Ramos (cell line): ENCODE results near the gene ACTG2.
"Not testable (repeated sequence)": the region's sequence is repeated elsewhere in the genome, so short reads cannot be mapped to it uniquely, and the experiment has no call there.

Experiments used
- in situ Hi-C: fragments of 300-500 bp; cut with MboI; formaldehyde crosslinking; loops from one replicate; pipeline ENCODE4 v1.14.3; 2022; ENCODE audit warnings: low sequenced_read_pairs; ENCODE audit not compliant: unreplicated experiment

The ACTG2 gene

DNA sequence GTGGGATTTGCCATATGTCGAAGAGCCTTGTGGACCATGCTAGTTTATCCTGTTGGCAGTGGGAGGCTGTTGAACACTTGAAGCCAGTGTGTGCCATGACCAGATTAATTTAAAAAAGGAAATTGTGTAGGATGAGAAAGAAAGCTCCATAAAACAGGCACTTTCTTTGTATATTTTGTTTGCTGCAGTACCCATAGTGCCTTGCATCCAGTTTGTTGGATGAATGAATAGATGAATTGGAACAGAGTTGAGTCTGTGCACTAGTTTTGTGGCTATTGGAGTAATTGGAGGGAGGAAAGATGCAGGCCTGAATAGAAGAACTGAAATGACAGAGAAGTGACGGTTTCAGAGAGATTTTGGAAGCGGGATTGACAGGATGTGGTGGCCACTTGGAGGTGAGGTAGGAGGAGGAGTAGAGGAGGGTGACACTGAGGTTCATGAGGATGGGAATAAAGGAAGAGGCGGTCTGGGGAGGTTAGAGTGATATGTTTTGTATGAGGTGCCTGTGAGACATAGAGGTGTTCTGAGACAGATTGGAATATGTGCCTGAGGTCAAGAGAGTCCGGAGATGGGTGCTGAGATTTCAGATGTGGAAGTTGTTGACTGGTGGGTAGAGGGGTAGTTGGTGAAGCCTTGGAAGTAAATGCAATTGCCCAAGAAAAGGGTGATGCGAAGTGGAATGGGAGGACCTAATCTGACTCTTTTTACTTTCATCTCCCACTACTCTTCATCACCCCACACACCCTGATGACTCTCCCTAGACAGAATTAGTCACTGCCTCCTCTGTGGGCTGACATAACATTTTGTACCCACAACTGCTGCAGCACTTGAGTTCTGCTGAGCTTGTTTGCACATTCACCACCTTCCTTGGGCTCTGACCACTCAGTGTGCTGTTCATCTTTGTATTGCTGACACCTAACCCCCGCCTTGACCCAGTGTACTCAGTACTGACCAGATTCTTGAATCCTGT, 39.0 kb downstream of the ACTG2 start:
- in situ Hi-C loops: no loop called here

DNA sequence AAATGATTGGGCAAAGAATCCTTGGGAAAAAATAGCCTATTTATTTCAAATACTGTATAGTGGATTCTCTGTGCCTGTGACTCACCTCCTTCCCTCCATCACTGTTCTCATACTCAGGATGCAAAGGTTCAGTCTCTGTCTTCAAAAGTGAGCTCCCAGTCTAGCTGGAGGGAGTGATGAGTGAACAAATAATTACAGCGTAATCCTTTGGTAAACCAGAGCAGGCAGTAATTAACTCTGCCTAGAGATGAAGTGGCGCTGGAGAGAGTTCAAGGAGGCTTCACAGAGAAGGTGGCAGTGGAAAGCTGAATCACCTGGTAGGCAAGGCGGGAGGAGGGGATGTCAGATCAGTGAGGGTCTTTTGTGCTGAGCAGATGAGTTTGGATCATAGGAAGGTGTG, 40.4 kb downstream of the ACTG2 start:
- in situ Hi-C loops: no loop called here

DNA sequence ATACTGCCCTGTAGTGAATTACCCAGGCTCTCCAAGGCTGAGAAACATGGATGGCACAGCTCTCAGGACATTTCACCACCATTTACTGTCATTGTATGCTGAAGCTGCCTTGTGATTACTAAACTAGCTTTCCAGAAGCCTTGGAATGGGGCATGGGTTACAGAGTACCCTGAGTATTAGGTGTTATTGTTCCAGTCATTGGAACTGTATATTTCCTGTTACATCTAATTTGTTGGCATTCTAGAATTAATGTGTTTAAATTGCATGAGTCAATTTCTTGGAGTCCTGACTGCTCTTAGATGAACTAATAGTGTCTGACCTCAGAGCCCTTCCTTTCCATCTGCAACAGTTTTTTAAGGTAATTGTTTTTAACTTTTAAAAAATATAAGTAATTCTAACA, 42.8 kb downstream of the ACTG2 start:
- in situ Hi-C loops: no loop called here

DNA sequence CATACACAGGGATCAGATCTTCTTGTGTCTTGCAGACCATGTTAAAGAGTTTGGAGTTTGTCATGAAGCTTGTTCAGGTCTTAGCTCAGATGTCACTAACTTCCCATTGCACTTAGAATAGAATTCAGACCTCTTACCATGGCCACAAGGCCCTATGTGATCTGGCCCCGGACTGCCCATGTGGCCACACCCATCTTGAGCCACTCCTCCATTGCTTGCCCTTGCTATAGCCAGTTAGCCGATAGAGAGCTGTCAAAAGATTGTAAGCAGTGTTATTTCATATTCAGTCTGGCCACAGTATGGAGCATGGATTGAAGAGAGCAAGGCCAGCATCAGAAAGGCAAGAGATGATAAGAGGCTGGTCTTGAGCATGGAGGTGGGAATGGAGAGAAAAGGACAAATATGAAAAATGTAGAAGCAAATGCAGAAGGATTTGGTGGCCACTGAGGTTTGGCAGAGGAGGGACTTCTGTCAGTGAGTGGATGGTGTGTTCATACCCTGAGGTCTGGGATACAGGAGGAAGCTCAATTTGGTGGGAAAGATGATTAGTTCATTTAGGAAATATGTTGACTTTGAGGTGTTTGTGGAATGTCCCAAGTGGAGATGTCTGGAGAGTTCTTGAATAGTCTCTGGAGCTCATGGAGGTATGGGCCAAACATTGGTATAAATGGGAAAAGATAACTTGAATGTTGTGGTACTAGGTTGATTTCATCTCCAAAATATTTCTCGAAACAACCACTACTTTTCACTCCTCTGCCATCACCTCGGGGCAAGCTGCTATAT, 44.5 kb downstream of the ACTG2 start:
- in situ Hi-C loops: no loop called here

DNA sequence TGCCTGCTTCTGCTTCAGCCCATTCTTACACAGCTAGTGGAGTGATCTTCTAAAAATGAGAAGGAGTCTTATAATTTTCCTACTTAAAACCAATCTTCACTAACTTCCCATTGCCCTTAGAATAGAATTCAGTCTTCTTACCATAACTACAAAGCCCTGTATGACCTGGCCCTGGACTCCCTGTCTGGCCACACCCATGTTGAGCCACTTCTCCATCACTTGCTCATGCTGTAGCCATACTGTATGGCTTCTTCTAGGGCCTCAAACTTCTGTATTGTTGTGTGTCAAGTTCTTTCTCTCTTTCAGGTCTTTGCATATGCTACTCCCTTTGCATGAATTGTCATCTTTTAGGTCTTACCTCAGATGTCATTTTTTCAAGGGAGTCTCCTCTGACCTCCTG, 45.1 kb downstream of the ACTG2 start:
- in situ Hi-C loops: no loop called here

DNA sequence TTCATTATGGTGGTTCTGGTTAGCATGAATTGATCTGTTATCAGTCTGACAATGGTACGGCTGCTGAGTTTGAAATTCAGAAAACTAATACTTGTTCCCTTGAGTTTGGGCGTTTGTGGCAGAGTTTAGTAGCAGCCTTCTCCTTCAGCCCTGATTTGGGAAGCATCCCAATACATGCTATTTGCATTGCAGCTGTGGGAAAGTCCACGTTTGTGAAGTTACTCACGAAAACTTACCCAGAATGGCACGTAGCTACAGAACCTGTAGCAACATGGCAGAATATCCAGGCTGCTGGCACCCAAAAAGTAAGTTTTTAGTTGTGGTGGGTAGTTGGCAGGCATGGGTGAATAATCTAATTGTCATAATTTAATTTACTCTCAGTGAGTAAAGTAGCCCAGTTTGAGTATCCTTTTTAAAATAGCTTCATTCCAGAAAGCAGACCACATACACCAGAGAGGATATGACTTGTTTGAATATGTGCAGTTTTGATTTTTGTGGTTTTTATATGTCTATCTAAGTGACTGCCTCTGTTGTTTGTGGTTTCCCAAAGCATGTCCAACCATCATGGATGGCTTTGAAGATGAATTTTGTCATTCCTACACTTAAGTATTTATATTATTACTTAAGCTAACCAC, 46.0 kb downstream of the ACTG2 start:
- in situ Hi-C loops: no loop called here

DNA sequence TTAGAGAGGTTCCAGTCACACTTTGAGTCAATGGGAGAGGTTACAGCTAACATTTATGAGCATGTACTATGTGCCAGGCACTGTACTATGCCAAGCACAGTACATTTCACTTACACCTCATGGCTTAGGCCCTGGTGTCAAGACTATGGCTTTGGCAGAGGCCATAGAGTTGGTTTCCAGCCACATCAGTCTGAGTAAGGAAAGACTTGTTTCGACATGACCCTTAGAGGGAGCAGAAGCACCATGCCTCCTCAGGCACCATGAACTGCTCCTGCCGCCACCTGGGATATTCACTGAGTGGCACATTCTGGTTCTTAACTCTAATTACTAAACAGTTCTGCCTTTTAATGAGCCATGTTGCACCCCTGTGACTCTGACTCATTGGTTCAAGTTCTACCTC, 46.6 kb downstream of the ACTG2 start:
- in situ Hi-C loops: no loop called here

DNA sequence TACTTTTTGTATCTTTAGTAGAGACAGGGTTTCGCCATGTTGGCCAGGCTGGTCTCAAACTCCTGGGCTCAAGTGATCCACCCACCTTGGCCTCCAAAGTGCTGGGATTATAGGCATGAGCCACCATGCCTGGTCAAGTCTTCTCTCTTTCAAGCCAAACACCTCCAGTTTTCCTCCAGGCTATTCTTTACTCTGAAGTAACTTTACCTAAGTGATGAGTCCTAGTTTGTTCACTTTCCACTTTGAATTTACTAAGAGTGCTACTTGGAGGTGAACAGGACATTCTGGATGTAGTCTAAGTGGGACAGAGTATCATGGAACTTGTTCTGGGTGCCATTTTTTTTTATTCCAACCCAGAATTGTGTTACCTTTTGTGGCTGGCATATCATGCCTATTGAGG, 47.3 kb downstream of the ACTG2 start:
- in situ Hi-C loops: not testable (repeated sequence)

DNA sequence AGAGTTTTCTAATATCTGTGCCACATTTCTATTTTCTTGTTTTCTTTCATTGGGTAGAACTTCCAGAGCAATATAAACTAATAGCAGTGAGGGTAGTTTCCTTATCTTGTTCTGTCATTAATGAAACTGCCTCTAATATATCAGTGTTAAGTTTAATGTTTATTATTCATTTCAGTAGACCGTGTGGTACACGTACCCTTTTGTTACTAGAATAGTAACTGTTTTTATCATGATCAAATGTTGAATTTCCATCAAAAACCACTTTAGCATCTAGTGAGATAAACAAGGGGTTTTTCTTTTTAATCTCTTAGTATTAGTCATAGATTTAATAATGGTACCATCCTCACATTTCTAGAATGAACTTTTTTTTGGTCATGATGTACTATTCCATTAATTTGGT, 49.9 kb downstream of the ACTG2 start:
- in situ Hi-C loops: no loop called here

DNA sequence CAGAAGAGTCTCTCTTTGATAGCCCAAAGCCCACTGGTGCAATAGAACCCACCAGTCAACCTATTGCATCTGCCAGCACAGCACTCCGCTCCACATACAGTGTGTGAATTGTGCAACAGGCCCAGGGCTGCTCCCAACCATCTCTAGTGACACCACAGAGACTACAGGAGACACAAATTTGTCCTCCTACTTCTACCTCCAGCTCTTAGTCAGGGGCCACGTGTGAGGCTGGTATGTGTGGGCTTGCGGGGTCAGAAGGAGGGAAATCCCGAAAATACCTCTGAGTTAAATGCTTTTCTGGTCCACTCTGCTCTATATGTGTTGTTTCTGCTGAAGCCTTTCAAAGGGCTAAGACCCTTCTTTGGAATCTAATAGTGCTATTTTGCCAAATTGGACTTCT, 51.9 kb downstream of the ACTG2 start:
- in situ Hi-C loops: no loop called here

DNA sequence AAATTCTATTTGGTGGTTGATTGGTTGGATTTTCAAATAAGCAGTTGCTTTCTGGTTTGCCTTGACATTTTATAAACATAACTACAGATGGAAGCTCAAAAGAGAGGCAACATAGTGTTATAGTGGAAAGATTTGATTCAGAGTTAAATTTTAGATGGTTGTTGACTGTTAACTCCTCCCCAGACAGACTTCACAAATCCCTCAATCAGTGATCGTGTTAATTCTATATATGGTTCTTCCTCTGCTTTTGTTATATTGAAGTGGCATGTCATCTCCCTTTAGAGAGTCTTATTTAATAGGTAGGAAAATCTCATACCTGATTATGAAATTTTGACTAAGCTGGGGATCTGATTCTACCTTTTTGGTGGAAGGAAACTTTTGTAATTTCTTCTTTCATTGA, 53.4 kb downstream of the ACTG2 start:
- in situ Hi-C loops: no loop called here

DNA sequence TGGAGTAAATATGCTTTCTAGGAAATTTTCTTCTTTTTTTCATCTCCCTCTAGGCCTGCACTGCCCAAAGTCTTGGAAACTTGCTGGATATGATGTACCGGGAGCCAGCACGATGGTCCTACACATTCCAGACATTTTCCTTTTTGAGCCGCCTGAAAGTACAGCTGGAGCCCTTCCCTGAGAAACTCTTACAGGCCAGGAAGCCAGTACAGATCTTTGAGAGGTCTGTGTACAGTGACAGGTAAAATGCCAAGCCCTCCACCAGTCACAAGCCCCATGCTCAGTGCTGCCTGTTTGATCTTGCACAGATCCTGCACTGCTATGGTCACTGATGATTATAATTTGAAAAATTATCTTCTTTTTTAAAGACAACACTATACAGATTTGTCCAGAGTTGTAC, 53.9 kb downstream of the ACTG2 start:
- in situ Hi-C loops: no loop called here

DNA sequence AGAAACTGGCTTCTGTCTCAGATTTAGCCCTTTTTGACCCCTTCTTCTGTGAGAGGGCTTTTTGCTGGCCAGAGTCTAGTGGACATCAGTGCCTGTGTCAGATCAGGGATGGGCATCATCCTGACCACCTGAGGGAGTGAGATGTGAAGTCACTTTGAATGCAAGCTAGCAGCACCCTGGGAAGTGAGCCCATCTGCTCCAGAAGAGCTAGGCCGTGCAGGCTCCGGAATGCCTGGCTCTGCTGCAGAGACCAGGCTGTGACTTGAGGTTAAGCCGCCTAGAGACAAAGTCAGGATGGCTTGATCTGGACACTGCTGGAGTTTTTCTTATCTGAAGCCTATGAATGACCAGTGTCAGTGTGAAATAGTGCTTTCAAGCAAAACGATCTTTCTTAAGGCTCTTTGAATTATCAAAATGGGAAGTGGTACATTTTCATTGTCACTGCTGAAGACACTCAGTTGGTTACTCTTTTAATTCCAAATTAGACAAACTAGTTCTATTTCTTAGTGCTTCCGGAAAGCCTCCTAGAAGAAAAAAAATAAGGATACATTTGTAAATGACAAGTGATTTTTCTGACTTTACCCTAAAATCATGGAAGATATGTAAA, 54.7 kb downstream of the ACTG2 start:
- in situ Hi-C loops: no loop called here

DNA sequence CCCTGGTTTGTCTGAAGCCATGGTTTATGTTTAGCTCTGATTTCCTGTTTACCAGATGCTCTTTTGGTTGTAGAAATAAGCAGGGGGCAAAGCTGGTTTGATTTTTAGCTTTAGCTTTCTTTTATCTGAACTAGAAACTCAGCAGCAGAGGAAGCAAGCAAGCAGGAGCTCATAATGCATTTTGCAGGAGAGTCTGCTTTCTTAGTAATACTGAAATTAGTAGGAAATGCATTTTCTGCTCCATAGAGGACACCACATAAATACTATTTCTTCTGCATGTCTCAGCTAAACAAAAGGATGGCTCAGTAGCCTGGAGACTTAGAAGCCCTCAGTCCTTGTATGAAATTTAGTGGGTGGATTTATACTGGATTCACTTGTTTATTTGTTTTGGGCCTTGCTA, 57.0 kb downstream of the ACTG2 start:
- in situ Hi-C loops: no loop called here

DNA sequence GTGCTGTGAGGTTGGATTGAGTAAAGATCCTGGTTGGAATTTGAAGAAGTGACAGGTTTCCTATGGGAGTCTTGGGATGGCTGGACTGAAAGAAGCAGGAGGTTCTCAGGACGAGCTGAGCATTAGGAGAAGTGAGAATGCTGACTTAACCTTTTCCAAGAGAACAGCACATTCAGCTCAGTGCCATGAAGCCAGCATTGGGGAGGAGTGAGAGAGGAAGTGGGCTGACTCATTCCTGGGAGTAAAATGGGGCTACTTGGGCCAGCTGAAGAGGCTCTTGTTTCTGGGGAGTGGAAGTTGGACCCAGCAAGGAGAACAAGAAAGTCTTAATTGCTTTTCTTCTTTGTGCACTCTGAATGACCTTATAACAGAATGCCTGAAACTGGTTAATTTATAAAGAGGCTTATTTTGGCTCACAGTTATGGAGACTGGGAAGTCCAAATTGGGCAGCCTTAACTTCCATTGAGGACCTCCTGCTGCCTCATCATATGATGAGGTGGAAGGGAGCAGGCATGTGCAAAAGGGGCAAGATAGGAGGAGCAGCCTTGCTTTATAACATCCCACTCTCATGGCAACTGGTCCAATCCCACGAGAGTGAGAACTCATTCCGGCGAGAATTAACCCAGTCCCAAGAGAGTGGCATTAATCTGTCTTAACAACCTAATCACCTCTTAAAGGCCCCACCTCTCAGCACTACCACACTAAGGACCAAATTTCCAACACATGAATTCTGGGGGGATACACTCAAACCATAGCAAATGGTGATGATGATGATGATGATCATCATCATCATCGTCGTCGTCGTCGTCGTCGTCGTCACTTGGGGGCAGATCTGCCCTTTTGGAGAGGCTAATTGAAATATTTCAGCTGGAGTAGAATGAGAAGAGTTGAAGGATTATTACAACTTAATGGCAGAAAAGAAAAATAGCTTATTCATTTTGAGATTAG, 60.0 kb downstream of the ACTG2 start:
- in situ Hi-C loops: no loop called here

DNA sequence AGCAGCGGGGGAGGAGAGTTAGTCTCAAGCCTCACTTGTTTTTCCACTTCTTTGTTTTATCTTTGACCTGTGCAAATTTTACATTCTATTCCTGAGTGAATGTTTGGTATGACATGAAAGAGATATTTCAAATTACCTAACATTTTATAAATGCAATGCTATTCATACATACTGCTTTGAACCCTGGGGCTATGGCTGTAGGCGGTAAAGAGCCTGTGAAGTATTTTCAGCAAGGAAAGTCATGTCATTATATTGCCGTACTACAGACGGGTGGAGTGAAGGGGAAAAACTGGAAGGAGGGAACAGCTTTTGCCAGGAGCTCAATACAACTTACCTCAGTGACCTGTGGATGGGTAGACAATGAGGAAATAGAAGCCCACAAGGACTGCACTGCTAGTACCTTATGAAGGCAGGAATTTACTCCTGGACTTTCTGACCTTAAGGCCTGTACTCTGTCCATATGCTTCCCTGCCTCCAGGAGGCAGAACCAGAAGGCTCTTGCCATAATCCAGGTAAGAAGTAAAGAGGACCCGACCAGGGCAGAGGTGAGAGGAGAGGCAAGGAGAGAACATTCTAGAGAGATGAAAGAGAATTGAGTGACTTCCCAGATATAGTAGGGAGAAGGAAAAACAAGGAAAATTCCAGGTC, 63.5 kb downstream of the ACTG2 start:
- in situ Hi-C loops: no loop called here

DNA sequence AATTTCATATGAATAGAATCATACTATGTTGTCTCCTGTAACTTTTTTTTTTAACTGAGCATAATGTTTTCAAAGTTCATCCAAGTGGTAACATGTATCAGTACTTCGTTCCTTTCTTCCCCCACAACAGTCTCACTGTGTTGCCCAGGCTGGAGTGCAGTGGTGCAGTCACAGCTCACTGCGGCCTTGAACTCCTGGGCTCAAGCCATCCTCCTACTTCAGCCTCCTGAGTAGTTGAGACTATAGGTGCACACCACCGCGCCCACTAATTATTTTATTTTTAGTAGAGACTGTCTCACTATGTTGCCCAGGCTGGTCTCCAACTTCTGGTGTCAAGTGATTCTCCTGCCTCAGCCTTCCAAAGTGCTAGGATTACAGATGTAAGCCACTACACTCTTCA, 68.5 kb downstream of the ACTG2 start:
- in situ Hi-C loops: no loop called here

DNA sequence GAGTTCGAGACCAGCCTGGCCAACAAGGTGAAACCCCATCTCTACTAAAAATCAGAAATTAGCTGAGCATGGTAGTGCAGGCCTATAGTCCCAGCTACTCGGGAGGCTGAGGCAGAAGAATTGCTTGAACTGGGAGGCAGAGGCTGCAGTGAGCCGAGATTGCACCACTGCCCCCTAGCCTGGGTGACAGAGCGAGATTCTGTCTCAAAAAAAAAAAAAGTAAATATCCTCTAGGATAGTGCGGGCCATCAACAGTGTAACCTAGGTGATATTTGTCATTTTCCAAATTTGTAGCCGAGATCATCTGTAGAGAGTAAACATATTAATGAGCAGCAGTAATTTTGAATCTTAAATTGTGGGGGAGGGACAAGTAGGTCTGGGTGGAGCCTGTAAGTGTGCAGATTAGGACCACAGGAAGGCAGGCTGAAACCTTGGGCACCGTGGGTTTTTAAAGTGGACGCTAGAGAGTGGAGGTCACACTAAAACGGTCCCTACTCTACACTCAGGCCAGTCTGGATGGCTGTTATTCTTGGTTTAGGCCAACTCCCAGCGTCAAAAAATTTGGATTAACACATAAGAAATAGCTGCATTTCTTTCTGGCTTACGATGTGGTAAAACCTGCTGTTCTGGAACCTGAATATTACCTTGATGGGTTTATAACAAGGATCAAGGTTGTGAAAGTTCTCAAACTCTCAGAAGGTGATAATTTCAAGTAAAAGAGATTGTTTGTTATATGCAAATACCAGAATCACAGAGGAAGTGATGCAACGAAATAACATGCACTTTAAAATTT, 69.2 kb downstream of the ACTG2 start:
- in situ Hi-C loops: no loop called here
